GM12891 (cell line): ENCODE data around the gene NUSAP1.

Experiments used
- PAX5 ChIP-seq: IDR thresholded peaks from 2 replicates; pipeline ENCODE4 v1.6.1; 2011; ENCODE audit warnings: low read length, moderate library complexity, mild to moderate bottlenecking; ENCODE audit not compliant: insufficient read depth, severe bottlenecking
- POLR2A ChIP-seq: IDR thresholded peaks from 2 replicates; pipeline ENCODE4 v1.6.1; 2011; ENCODE audit warnings: low read depth, low read length, control low read depth
- POLR2AphosphoS5 ChIP-seq: IDR thresholded peaks from 2 replicates; pipeline ENCODE4 v1.6.1; 2011; ENCODE audit warnings: low read depth, low read length, control low read depth
- POU2F2 ChIP-seq: IDR thresholded peaks from 2 replicates; pipeline ENCODE4 v1.6.1; 2011; ENCODE audit warnings: low read depth, mild to moderate bottlenecking, control low read depth, low read length, moderate library complexity
- SPI1 ChIP-seq: IDR thresholded peaks from 2 replicates; pipeline ENCODE4 v1.6.1; 2011; ENCODE audit warnings: low read depth, low read length, control low read depth
- TAF1 ChIP-seq: IDR thresholded peaks from 2 replicates; pipeline ENCODE4 v1.6.1; 2011; ENCODE audit warnings: low read depth, low read length, control low read depth

GRCh38 chr15:41301587-41301986 lies 31.1 kb upstream of the NUSAP1 start:
- TF ChIP-seq POLR2A (no peak), TAF1 (no peak), POLR2AphosphoS5 (no peak), SPI1 (no peak), POU2F2 (no peak), PAX5 (no peak)
